Left ventricle myocardium superior (tissue), 1 donor: ENCODE results near the gene CFAP58. TPM values are rescaled to one million over a fixed set of nuclear protein-coding genes. Genes with fewer than 3 reads are reported as not detected.

Experiments
- ATAC-seq: fragments of 200-7000 bp; cut with Tn5 transposase; one replicate; pipeline ENCODE4 v1.9.1; 2020; ENCODE audit warnings: mild to moderate bottlenecking, moderate library complexity
- DNase-seq: peaks from one replicate; pipeline ENCODE4 v3.0.0-alpha.2; 2020
- intact Hi-C: fragments of 100-400 bp; cut with micrococcal nuclease; formaldehyde crosslinking; loops from one replicate; pipeline ENCODE4 v1.11.0; 2022
- total RNA-seq: library from RNA; stranded (reverse); fragmentation: NEBNext Ultra II Directional; extraction: Animal tissue kit (Norgen Biotek cat#: 25700); gene quantifications from one replicate; pipeline ENCODE4 v1.2.1, GENCODE V29; 2021
- donor health status: DM: no; HTN: yes; CAD: no; lungs with severe emphysema.

CFAP58 gene
- total RNA-seq, 1 donor from 2014 or later = 1.2 TPM

DNA sequence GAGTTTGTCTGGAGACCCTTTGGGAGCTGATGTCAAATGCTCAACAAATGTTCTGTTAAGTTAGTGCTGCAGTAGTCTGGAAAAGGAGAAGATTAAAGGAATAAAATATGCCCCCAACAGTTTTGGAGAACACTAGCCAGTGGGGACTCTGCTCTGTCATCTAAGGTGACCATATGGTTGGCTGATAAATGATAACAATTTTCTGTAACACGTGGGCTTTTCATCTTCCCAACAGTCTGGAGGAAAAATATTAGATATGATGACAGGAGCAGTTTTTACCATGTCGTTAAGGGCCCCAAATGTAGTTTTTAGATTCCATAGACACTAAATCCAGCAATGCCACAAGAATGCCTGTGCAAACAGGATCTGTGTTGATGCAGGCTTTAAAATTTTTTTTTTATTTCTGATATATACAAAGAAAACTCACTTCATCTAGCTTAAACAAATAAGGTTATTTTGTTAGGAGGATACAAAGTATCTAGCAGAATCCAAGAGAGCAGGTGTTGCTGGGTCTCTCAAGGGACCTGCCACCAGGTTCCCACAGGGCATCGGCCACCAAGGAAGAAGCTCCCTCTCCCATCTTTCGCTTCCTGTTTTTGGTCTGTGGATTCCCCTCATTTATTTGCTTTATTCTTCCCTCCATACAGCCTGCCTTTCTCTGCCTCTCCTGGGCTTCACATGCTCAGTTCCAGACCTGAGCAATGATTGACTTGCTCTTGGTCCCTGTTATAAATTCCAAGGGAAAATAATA is 6.2 kb upstream of the CFAP58 start:
- no peak for ATAC-seq
- intact Hi-C loops = no loop called here
- DNase-seq = no peak

DNA sequence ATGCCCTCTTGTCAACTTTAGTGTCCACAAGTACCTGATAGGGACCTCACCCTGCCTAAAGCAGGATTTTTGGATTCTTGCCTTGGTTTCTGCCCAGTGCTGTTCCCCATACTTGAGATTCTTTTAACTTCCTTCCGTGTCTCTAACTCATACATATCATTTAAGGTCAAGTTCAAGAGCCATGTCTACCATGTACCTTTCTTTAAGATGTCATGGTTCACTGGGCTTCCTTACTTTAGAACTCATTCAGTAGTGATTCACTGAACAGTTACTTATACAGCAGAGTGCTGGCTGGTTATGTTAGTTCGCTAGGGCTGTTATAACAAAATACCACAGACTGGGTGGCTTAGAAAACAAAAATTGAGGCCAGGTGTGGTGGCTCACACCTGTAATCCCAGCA is 5.0 kb upstream of the CFAP58 start:
- intact Hi-C loops = no loop called here
- DNase-seq = no peak
- no peak for ATAC-seq

DNA sequence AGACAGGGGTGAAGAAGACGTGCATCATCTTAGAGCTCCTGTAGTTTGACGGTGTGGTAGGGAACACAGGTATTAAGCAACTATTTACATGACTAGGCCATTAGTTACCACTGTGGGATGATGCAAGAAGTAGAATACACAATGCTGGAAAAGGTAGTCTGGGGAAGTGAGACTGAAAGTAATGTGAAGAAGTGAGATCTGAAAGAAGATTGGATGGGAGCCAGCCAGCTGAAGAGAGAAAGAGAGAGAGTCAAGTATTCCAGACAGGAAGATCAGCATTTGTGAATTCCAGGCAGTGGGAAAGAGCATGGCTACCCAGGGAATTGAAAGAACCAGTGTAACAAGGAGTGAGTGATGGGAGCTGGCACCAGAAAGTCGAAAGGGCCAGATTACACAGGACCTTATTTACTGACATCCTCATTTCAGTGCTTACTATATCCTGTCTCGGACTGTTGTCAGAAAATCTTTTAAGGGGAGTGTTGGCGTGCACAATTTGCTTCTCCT is 4.0 kb upstream of the CFAP58 start:
- intact Hi-C loops = loop anchor here (2.0 kb wide), 1 partner anchor 59 kb away; no protein-coding TSS in a partner anchor
- peak; percentile 4 for ATAC-seq
- no peak for DNase-seq

DNA sequence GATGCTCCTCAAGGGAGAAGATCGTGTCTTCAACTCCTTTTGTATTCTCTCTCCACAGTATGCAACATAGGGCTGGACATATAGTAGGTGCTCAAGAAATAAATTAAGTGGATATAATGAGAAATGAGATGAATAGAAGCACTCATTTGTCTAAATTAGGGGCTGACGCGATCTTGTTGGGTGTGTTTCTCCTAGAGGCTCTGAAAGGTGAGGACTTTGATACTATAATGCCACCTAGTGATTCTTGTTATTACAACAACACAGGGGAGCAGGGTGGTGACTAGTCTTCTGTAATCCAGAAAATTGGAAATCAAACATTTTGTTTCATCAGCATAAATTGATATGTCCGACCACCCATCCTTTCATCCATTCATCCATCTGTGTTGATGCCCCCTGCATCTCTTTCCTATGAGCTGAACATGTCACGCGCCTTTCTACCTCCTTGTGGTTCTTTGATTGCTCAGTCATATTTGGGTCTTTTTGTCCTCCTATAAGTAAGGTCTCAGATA is 3.5 kb upstream of the CFAP58 start:
- intact Hi-C loops = loop anchor here (2.0 kb wide), 1 partner anchor 59 kb away; no protein-coding TSS in a partner anchor
- peak; percentile 70 for ATAC-seq
- DNase-seq = no peak

DNA sequence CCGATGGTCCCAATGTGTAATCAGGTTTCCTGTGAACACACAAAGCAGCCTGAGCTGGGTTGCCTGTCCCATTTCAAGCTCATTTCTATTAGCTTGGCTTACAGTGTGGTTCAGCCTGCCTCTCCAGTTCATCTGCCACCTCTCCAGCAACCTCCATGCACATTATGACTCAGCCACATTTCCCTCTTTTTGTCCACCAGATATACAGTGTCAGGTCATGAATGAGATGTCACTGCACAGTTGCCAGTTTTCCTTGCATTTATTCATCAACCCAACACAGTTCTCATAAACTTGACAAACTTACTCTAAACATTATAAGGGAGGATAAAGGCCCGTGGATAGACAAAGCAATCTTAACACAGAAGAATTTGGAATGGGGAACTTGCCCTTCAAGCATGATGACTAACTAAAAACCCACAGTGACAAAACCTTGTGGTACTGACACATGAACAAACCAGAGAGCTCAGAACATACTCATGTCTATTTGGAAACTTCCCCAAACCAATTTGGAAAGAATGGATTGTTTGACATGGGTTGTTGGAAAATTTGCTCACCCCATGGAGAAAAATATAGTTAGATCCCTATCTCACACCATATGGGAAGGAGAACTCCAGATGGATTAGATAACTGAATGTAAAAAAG is 2.5 kb upstream of the CFAP58 start:
- intact Hi-C loops = loop anchor here (2.0 kb wide), 1 partner anchor 60 kb away; no protein-coding TSS in a partner anchor
- DNase-seq (no peak), ATAC-seq (no peak)

DNA sequence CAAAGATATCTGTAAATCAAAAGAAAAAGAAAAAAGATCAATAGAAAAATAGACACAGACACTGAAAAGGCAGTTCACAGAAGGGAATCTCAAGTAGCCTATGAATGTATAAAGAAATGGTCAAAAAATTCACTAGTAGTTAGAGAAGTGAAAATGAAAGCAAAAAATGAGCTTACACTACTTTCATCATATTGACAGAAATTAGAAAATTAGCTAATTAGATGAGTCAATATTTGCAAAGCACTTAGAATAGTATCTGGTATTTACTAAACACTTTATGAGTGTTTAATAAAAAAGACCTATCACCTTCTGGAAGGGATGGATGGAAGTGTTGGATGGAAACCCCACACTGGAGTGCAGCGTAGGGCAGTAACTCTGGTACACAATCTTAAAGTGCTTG is 1.7 kb upstream of the CFAP58 start:
- ATAC-seq (no peak), DNase-seq (no peak)
- intact Hi-C loops = loop anchor here (2.0 kb wide), 1 partner anchor 61 kb away; no protein-coding TSS in a partner anchor

DNA sequence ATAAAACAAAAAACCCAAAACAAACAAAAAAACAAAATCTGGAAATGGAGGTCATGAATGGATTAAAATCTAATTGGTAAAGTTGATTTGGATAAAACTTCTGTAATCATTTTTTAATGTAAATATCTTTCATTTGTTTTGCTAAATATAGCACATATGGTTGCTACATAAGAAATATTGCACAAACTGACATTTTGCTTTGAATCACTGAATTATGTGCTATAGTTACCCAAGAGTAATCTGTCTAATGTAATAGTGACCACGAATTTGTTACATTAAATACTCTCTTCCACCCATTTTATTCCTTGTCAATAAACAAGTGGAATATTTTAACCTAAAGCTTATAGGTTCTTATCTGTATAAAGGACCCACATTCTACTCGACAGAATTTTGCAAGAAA is 6.2 kb downstream of the CFAP58 start:
- intact Hi-C loops = no loop called here
- DNase-seq (no peak), ATAC-seq (no peak)

DNA sequence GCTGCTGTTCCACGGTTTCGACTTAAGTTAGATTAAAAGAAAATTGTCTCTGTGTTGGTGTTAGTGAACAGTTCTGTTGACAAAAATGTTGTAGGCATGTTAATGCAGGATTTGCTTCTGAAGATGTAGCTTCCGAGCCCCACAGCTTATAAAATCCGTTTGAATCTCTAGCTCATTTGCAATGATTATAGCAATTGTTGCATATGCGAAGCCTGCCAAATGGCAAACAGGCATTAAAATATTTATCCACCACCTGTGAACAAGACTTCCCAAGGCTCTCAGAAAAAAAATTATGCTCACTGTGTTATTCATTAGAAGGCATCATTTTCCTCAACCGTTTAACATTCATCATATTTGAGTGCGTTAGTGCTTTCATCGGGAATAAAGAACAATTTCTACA is 14.3 kb downstream of the CFAP58 start:
- no peak for ATAC-seq
- DNase-seq = no peak
- intact Hi-C loops = no loop called here

DNA sequence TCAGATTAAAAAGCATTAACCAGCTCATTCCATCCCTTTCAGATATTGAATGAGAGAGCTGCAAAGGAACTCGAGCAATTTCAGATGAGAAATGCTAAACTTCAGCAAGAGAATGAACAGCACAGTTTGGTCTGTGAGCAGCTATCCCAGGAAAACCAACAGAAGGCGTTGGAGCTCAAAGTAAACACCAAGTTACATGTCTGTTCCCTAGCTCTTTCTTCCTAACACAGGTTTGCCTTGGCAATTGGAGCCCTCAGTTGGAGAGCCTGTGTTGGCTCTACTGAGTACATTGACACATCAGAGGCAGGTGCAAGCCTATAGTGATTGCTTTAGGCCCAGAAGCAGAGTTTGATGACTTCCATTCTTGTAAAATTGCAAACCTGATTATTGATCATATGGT is 14.7 kb downstream of the CFAP58 start:
- intact Hi-C loops = no loop called here
- DNase-seq (no peak), ATAC-seq (no peak)

DNA sequence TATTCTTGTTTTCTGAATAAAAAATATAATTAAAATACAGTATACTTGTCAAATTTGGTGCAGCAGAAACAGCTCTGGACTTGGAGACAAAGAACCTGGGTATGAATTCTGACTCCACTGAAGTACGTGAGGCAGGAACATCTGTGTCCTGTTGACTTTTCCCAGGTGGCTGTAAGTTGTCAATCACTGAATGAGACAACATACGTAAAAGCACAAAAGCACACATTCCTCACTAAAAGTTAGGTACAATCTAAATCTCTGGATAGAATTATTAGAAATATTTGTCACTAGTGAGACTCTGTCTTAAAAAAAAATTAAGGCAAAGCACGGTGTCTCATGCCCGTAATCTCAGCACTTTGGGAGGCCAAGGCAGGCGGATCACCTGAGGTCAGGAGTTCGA is 18.1 kb downstream of the CFAP58 start:
- intact Hi-C loops = no loop called here
- ATAC-seq = no peak
- no peak for DNase-seq

DNA sequence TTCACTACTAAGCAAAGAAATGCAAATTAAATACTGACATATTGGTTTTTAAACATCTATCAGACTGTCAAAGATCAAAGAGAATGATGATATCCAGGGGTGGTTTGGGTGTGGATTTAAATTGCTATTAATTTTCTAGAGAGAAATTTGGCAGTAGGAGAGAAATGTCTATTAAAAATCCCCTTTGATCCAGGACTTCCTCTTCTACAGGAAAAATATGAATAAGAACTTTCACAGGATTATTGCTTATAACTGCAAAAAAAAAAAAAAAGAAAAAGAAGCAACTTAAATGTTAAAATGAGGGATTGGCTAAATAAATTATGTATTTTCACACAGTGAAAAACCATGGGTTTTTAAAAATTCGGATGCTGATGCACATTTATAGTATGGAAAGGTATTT is 21.0 kb downstream of the CFAP58 start:
- no peak for DNase-seq
- intact Hi-C loops = no loop called here
- ATAC-seq = no peak

DNA sequence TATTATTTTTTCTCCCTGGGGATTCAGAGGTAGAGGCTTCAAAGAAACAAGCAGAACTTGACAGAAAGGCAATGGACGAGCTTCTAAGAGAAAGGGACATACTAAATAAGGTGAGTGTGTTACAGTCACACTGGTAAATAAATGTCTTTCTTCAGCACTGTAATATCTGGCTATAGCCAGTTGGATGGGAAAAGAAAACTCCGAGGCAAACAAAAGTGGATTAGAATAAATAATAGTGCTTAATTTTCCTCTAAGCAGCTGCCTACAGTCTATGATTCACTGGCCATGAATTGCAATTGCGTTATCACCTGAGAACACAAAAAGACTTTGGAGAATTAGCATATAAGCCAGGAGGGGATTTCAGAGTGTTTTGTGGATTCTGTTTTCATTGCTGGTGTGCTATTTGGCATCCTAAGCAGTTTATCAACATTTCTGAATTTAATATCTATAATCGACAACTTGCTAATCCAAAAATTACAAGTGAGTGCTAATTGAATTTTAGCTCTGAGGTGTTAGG is 23.2 kb downstream of the CFAP58 start:
- DNase-seq (no peak), ATAC-seq (no peak)
- intact Hi-C loops = no loop called here

DNA sequence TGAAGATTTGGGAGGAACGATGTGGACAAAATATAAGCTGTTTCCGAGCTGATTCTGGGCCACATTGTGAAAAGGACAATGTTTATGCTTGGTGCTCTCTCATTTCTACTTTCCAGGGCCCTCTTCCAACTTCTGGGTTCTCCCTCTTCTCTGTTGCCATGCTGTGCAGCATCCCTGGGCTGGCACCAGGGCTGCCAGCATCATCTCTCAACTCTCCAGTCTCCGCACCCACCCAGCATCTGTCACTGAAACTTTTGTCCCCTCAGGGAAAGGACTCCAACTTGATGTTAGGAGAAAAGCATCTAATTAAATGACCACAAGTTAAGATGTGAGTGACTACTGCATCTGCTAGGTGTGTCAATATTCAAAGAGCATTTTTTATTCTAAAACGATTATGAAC is 26.7 kb downstream of the CFAP58 start:
- no peak for ATAC-seq
- DNase-seq = no peak
- intact Hi-C loops = no loop called here

DNA sequence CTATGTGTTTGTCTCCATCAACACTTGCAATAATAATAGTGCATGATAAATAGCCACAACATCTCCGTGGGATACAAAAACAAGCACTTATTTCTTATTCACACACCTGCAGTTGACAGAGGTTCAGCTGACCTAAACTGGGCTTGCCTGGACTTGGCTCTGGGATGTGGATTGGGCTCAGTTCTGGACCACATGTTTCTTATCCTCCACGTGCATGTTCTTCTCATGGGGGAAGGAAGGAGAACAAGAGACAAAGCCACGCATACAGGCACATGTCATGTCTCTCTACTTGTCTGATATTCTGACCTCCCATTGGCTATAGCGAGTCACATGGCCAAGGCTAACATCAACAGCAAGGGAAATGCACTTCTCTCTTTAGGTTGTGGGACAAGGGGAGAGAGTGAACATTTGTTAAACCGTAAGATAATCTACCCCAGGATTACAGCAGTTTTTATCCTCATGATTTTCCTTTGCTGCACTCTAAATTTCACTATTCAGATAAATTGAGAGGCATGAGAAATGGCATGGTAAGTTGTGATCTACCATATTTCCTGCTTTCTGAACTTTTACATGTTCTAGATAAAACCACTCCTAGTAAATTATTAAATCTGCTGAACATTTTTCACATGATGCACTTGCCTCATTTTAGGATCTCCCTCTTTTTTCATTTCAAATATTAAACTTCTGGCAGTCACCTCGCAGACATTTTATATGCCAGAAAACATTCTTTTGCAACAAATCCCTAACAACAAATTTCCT is 33.7 kb downstream of the CFAP58 start:
- intact Hi-C loops = no loop called here
- ATAC-seq (no peak), DNase-seq (no peak)

DNA sequence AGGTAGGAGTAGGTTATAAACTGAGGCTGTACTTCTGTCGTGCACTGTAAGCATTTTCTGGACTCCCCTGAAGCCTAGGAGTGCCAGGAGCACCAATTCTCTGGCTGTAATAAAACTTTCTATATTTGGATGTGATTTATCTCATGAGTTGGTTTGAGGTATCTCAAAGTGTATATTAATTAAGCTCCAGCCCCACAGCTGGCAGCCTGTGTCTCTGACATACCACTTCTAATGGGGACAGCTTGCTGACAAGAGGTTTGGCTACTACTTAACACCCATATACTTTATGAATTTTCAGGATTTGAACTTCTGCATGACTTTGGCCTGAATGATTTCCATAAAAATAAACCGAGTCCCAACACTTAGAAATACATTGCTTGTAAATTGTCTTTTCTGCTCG is 35.2 kb downstream of the CFAP58 start:
- ATAC-seq (peak; percentile 41), DNase-seq (no peak)
- intact Hi-C loops = no loop called here

DNA sequence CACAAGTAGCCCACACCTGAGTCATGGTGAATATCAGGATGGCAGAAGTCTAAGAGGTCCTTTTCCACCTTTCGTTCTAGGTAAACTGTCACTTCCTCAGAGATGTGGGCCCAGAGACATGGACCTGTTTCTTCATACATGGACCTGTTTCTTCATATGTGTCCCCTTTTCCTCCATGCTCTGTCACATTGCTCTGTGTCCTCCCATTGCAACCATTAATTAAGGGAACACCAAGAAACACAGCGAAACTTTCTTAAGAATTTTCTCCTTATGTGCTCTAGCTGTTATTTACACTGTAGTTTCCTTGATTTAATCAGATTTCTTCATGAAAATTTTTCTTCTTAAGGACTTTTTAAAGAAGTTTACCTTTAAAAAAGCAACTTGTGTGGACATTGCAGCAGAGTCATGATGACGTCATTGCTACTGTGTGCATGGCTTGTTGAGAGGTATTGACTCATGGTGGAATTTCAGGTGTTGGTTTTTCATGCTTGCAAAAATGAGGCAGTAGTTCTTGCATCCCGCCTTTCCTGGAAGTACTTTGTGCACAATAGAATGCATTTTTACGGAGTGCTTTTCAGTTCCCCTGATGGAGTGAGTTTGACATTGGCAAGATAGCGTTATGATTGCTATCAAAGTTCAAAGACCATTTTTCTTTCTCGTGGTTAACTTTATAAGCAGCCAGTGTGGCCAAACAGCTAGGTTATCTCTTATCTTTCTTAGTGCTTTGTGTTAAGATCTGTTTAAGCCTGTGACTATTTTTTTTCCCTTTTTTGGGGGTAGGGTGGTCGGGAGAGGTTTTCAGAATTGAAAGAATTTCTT is 37.7 kb downstream of the CFAP58 start:
- no peak for DNase-seq
- no peak for ATAC-seq
- intact Hi-C loops = no loop called here

DNA sequence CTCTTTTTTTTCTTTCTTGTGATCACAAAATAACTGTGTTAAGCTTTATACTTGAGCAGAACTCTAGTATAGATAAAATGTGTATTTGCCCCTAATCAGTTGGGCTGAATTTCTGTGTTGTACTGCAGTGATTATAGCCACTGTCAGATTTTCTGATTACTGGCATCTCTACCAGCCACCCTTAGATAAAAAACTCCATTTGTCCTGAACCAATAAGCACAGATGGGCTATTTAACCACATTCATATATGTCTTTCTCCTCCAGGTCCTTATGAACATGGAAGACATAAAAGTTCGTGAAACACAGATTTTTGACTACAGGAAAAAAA is 38.3 kb downstream of the CFAP58 start:
- ATAC-seq = no peak
- intact Hi-C loops = no loop called here
- no peak for DNase-seq

DNA sequence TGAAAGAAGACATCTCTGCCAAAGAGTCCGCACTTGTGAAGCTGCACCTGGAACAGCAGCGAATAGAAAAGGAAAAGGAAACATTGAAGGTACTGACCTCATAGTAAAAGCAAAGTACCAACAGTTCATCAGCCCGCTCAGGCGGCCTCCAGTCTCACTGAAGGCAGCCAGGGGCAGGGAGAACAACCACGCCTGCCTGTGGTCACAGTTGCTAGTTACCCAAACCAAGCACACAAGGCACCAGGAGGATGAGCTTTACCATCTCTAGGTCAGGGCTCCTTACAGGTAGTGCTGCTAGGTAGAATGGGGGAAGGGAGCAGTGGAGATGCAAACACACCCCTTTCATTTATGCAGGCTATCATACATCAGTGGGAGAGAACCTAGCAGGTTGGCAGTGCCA is 39.8 kb downstream of the CFAP58 start:
- DNase-seq (no peak), ATAC-seq (no peak)
- intact Hi-C loops = no loop called here

DNA sequence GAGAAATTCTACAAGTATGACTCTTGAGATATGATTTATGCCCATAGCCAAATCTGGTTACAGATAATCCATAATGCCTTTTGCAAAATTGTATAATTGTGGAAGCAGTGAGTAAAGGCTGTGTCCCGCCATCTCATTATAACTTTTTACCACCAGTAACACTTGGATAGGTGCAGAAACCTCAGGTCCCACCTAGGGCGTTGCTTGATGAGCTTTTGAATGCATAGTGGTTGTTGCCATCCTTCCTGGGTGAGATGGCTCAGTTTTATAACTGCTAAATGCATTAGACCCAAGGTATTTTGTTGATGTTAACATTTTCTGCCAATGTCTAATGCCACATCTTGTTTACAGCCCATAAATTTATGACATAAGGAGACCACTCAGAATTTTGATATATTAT is 42.9 kb downstream of the CFAP58 start:
- intact Hi-C loops = no loop called here
- DNase-seq = no peak
- ATAC-seq = no peak
